ENCODE measurements around the gene TRAK2. TPM values are rescaled to one million over a fixed set of nuclear protein-coding genes. Genes with fewer than 3 reads are reported as not detected.
A peak's percentile ranks its signal among the peaks of the same experiment; 100 is the strongest.

TRAK2 gene
- total and polyA plus RNA-seq, 2 of the 13 experiments (the other 11 are each of a cell fraction or from before 2014, with no cell fraction given) = 7.7 to 21.0 TPM

GRCh38 chr2:201452058-201452921, 1.0 kb upstream of the TRAK2 start (continued):
- TF ChIP-seq PLSCR1 (CRISPR knock-in tag; IDR thresholded peaks at IDR 0.05; ENCODE audit: borderline replicate concordance) = no peak
- TF ChIP-seq ATF7-NPFF (CRISPR knock-in tag; IDR thresholded peaks at IDR 0.05; ENCODE audit: low read depth) = 0 out of 2 replicates have a peak, but pooled peaks have one; percentile 1
- TF ChIP-seq GZF1 (CRISPR knock-in tag; IDR thresholded peaks at IDR 0.05) = no peak
- TF ChIP-seq, protein P1, sequence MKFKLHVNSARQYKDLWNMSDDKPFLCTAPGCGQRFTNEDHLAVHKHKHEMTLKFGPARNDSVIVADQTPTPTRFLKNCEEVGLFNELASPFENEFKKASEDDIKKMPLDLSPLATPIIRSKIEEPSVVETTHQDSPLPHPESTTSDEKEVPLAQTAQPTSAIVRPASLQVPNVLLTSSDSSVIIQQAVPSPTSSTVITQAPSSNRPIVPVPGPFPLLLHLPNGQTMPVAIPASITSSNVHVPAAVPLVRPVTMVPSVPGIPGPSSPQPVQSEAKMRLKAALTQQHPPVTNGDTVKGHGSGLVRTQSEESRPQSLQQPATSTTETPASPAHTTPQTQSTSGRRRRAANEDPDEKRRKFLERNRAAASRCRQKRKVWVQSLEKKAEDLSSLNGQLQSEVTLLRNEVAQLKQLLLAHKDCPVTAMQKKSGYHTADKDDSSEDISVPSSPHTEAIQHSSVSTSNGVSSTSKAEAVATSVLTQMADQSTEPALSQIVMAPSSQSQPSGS (CRISPR knock-in tag; IDR thresholded peaks at IDR 0.05) = no peak
- no peak for TF ChIP-seq ZFP41 (CRISPR knock-in tag; IDR thresholded peaks at IDR 0.05; ENCODE audit: borderline replicate concordance)
- no peak for TF ChIP-seq ISL2 (CRISPR knock-in tag; IDR thresholded peaks at IDR 0.05)
- TF ChIP-seq MTA1 (CRISPR knock-in tag; IDR thresholded peaks at IDR 0.05; ENCODE audit: borderline replicate concordance) = no peak
- 0 out of 2 replicates have a peak, but pooled peaks have one; percentile 29 for TF ChIP-seq ZNF431 (CRISPR knock-in tag; IDR thresholded peaks at IDR 0.05; ENCODE audit: borderline replicate concordance, low read depth)
- TF ChIP-seq ONECUT2 (CRISPR knock-in tag; IDR thresholded peaks at IDR 0.05) = no peak
- peak; percentile 88 for TF ChIP-seq ZFY (CRISPR knock-in tag; IDR thresholded peaks at IDR 0.05)
- peak; percentile 13; the same call in 1 of the 2 replicates for TF ChIP-seq ZSCAN25 (CRISPR knock-in tag; IDR thresholded peaks at IDR 0.05)
- TF ChIP-seq NONO (IDR thresholded peaks at IDR 0.05) = no peak
- TF ChIP-seq NONO (CRISPR knock-in tag; conservative IDR thresholded peaks at IDR 0.05) = peak; percentile 25; the same call in 1 of the 2 replicates
- TF ChIP-seq ZNF367 (CRISPR knock-in tag; IDR thresholded peaks at IDR 0.05; ENCODE audit: borderline replicate concordance) = peak; percentile 53; the same call in 1 of the 2 replicates
- TF ChIP-seq CCDC6 (CRISPR knock-in tag; IDR thresholded peaks at IDR 0.05) = peak; percentile 84; the same call in 1 of the 2 replicates
- no peak for TF ChIP-seq CREM (IDR thresholded peaks at IDR 0.05)
- no peak for TF ChIP-seq CREM (CRISPR knock-in tag; IDR thresholded peaks at IDR 0.05)
- 0 out of 2 replicates have a peak, but pooled peaks have one; percentile 5 for TF ChIP-seq HES4 (CRISPR knock-in tag; IDR thresholded peaks at IDR 0.05; ENCODE audit: borderline replicate concordance)
- TF ChIP-seq, protein P2, sequence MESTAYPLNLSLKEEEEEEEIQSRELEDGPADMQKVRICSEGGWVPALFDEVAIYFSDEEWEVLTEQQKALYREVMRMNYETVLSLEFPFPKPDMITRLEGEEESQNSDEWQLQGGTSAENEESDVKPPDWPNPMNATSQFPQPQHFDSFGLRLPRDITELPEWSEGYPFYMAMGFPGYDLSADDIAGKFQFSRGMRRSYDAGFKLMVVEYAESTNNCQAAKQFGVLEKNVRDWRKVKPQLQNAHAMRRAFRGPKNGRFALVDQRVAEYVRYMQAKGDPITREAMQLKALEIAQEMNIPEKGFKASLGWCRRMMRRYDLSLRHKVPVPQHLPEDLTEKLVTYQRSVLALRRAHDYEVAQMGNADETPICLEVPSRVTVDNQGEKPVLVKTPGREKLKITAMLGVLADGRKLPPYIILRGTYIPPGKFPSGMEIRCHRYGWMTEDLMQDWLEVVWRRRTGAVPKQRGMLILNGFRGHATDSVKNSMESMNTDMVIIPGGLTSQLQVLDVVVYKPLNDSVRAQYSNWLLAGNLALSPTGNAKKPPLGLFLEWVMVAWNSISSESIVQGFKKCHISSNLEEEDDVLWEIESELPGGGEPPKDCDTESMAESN (CRISPR knock-in tag; conservative IDR thresholded peaks at IDR 0.05) = no peak
- no peak for TF ChIP-seq SMYD3 (CRISPR knock-in tag; IDR thresholded peaks at IDR 0.05)
- 0 out of 2 replicates have a peak, but pooled peaks have one; percentile 21 for TF ChIP-seq PITX1 (CRISPR knock-in tag; IDR thresholded peaks at IDR 0.05)
- TF ChIP-seq JUND (CRISPR knock-in tag; IDR thresholded peaks at IDR 0.05) = no peak; the same call in none of the 2 replicates
- TF ChIP-seq, protein P3, sequence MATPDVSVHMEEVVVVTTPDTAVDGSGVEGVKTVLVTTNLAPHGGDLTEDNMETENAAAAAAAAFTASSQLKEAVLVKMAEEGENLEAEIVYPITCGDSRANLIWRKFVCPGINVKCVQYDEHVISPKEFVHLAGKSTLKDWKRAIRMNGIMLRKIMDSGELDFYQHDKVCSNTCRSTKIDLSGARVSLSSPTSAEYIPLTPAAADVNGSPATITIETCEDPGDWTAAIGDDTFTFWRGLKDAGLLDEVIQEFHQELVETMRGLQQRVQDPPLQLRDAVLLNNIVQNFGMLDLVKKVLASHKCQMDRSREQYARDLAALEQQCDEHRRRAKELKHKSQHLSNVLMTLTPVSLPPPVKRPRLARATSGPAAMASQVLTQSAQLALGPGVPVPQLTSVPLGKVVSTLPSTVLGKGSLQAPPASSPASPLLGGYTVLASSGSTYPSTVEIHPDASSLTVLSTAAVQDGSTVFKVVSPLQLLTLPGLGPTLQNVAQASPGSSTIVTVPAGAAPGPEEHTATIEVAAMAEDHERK (CRISPR knock-in tag; IDR thresholded peaks at IDR 0.05; ENCODE audit: low read depth) = no peak
- TF ChIP-seq RFX3 (CRISPR knock-in tag; IDR thresholded peaks at IDR 0.05) = no peak
- peak; percentile 66; the same call in 1 of the 2 replicates for TF ChIP-seq ZFP82 (CRISPR knock-in tag; IDR thresholded peaks at IDR 0.05; ENCODE audit: borderline replicate concordance)

All from HepG2 (cell line).